ENCODE results near the gene FGFBP3. TPM values are rescaled to one million over a fixed set of nuclear protein-coding genes. Genes with fewer than 3 reads are reported as not detected.

Gene FGFBP3
- polyA plus RNA-seq, 2 of the 4 experiments (the other 2 are of a cell fraction): 0.70 to 2.7 TPM

GRCh38 chr10:91919651-91920050 is 10.4 kb upstream of the FGFBP3 start (continued):
- no peak for TF ChIP-seq MAFK (IDR thresholded peaks at IDR 0.05; ENCODE audit: partially characterized antibody)
- no peak for TF ChIP-seq JUN (IDR thresholded peaks at IDR 0.05)
- TF ChIP-seq, protein P1, sequence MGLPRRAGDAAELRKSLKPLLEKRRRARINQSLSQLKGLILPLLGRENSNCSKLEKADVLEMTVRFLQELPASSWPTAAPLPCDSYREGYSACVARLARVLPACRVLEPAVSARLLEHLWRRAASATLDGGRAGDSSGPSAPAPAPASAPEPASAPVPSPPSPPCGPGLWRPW (IDR thresholded peaks at IDR 0.05): no peak
- TF ChIP-seq, protein P2, sequence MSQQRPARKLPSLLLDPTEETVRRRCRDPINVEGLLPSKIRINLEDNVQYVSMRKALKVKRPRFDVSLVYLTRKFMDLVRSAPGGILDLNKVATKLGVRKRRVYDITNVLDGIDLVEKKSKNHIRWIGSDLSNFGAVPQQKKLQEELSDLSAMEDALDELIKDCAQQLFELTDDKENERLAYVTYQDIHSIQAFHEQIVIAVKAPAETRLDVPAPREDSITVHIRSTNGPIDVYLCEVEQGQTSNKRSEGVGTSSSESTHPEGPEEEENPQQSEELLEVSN (IDR thresholded peaks at IDR 0.05; ENCODE audit: borderline replicate concordance, low read depth): no peak

- Histone ChIP-seq H3K27ac (no peak overlapping the region), H3K4me1 (peaks cover 14% of the 10 kb centered on the region; the same call in 1 of the 3 replicates), H3K4me3 (no peak overlapping the region), H3K9me3 (no peaks in the 10 kb centered on the region), H3K4me2 (no peak overlapping the region)
- ATAC-seq (no peak), DNase-seq (ENCODE audit: low read depth in 1 of 2, low spot score in 1 of 2) (no peak), FAIRE-seq (no peak)
- ChIA-PET CTCF (interaction anchor here (0.6 to 1.1 kb wide), 5 partner anchors 98 to 1176 kb away, joined by 3 to 4 read pairs (median 3); no protein-coding TSS in a partner anchor), POLR2A (interaction anchor here (0.6 kb wide), 1 partner anchor 653 kb away, joined by 3 read pairs; no protein-coding TSS in a partner anchor)
- peak; percentile 82 for TF ChIP-seq MAFK (IDR thresholded peaks at IDR 0.05; ENCODE audit: partially characterized antibody)
- TF ChIP-seq, protein P3, sequence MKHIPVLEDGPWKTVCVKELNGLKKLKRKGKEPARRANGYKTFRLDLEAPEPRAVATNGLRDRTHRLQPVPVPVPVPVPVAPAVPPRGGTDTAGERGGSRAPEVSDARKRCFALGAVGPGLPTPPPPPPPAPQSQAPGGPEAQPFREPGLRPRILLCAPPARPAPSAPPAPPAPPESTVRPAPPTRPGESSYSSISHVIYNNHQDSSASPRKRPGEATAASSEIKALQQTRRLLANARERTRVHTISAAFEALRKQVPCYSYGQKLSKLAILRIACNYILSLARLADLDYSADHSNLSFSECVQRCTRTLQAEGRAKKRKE (CRISPR knock-in tag; IDR thresholded peaks at IDR 0.05; ENCODE audit: low read depth): no peak
- 91% methylated on average over 4 of the region's 4 CpGs for WGBS (ENCODE audit: missing lambda C conversion rate)
Observed at GRCh38 chr10:91910467-91910866, 1.2 kb upstream of the FGFBP3 start.

DNA sequence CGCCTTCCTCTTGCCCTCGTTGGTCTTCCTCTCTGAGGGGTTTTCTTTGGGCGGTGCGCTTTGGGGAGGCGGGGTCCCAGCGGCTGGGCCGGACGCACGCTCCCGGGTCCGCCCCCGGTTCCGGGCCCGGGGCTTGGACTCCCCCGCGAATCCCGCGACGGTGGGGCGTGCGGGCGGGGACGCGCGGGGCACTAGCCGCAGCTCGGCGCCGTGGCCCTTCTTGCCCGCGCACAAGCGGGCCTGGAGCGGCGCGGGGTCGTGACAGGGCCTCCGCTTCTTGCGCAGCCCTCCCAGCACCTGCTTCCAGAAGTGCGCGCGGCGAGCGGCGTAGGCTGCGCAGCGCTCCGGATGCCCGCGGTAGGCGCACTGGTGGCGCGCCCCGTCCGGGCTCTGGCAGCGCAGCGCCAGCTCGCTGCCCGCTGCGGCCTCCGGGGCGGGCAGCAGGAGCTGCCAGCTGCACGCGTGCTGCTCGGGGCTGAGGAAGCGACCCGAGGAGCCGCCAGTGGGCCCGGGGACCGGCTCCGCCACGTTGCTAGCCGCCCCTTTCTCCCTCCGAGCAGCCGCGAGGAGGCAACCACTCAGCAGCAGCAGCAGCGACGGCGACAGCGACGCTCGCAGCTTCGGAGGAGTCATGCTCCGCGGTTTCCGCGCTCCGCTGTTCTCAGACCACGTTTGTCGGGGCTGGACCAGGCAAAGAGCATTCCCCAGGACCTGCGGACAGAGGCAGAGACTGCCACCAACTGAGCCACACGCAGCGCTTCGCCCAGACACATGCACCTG is 759 bp downstream of the FGFBP3 start:
- Histone ChIP-seq H3K4me1 (peaks cover 14% of the 10 kb centered on the region; the same call in 1 of the 3 replicates), H3K4me2 (peak overlapping the region; percentile 88), H3K4me3 (peak overlapping the region; percentile 81), H3K27ac (peak overlapping the region; percentile 89 to 92), H3K9me3 (no peaks in the 10 kb centered on the region)
- ChIA-PET POLR2A (interaction anchor here (0.8 to 2.8 kb wide), 7 partner anchors 9 to 150 kb away, joined by 3 to 22 read pairs (median 4); partner anchors contain the start of genes BTAF1 and TNKS2), CTCF (interaction anchor here (1.0 to 2.7 kb wide), 16 partner anchors 10 to 414 kb away, joined by 3 to 23 read pairs (median 4); partner anchors contain the start of gene BTAF1)
- FAIRE-seq (peak; percentile 70), ATAC-seq (peak; percentile 95 to 96), DNase-seq (ENCODE audit: low read depth in 1 of 2, low spot score in 1 of 2) (peak; percentile 89 to 92)
- 0% methylated on average over 10 of the region's 93 CpGs for WGBS (ENCODE audit: missing lambda C conversion rate)
- TF ChIP-seq, protein P4, sequence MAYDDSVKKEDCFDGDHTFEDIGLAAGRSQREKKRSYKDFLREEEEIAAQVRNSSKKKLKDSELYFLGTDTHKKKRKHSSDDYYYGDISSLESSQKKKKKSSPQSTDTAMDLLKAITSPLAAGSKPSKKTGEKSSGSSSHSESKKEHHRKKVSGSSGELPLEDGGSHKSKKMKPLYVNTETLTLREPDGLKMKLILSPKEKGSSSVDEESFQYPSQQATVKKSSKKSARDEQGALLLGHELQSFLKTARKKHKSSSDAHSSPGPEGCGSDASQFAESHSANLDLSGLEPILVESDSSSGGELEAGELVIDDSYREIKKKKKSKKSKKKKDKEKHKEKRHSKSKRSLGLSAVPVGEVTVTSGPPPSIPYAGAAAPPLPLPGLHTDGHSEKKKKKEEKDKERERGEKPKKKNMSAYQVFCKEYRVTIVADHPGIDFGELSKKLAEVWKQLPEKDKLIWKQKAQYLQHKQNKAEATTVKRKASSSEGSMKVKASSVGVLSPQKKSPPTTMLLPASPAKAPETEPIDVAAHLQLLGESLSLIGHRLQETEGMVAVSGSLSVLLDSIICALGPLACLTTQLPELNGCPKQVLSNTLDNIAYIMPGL (CRISPR knock-in tag; IDR thresholded peaks at IDR 0.05; ENCODE audit: borderline replicate concordance): peak; percentile 32; the same call in 1 of the 2 replicates
- TF ChIP-seq, protein P5, sequence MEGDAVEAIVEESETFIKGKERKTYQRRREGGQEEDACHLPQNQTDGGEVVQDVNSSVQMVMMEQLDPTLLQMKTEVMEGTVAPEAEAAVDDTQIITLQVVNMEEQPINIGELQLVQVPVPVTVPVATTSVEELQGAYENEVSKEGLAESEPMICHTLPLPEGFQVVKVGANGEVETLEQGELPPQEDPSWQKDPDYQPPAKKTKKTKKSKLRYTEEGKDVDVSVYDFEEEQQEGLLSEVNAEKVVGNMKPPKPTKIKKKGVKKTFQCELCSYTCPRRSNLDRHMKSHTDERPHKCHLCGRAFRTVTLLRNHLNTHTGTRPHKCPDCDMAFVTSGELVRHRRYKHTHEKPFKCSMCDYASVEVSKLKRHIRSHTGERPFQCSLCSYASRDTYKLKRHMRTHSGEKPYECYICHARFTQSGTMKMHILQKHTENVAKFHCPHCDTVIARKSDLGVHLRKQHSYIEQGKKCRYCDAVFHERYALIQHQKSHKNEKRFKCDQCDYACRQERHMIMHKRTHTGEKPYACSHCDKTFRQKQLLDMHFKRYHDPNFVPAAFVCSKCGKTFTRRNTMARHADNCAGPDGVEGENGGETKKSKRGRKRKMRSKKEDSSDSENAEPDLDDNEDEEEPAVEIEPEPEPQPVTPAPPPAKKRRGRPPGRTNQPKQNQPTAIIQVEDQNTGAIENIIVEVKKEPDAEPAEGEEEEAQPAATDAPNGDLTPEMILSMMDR (IDR thresholded peaks at IDR 0.05): peak; percentile 69
- peak; percentile 84 to 90 for TF ChIP-seq JUN (IDR thresholded peaks at IDR 0.05)
- TF ChIP-seq HEYL (CRISPR knock-in tag; IDR thresholded peaks at IDR 0.05): no peak
- TF ChIP-seq FOSL2 (IDR thresholded peaks at IDR 0.05): no peak
- TF ChIP-seq FOSL2 (CRISPR knock-in tag; IDR thresholded peaks at IDR 0.05): 0 out of 2 replicates have a peak, but pooled peaks have one; percentile 16
- peak; percentile 62; the same call in 2 of the 3 replicates for TF ChIP-seq SMC3 (IDR thresholded peaks at IDR 0.05)
- peak; percentile 48 to 52; a peak in 4 of 5 replicates for TF ChIP-seq RAD21 (conservative IDR thresholded peaks at IDR 0.05 in 1 of 2, IDR thresholded peaks at IDR 0.05 in 1 of 2)
- no peak for TF ChIP-seq ELK1 (IDR thresholded peaks at IDR 0.05; ENCODE audit: low read depth, low read length)
- TF ChIP-seq POLR2A (IDR thresholded peaks at IDR 0.05; ENCODE audit: low read length): peak; percentile 48
- peak; percentile 80 for TF ChIP-seq MYC (IDR thresholded peaks at IDR 0.05; ENCODE audit: borderline replicate concordance, low read length)
- TF ChIP-seq, protein P2 (IDR thresholded peaks at IDR 0.05; ENCODE audit: borderline replicate concordance, low read depth): peak; percentile 68
- TF ChIP-seq PHF8 (IDR thresholded peaks at IDR 0.05; ENCODE audit: borderline replicate concordance, low read depth): peak; percentile 67
- no peak for TF ChIP-seq CHD2 (IDR thresholded peaks at IDR 0.05; ENCODE audit: low read length, partially characterized antibody)
- TF ChIP-seq KDM1A (IDR thresholded peaks at IDR 0.05; ENCODE audit: low read depth): 0 out of 2 replicates have a peak, but pooled peaks have one; percentile 20
- TF ChIP-seq, protein P6, sequence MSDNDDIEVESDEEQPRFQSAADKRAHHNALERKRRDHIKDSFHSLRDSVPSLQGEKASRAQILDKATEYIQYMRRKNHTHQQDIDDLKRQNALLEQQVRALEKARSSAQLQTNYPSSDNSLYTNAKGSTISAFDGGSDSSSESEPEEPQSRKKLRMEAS (IDR thresholded peaks at IDR 0.05): peak; percentile 93
- TF ChIP-seq BCL3 (IDR thresholded peaks at IDR 0.05): peak; percentile 89; the same call in 2 of the 3 replicates

All from A549 (cell line).